ENCODE data around the gene DNASE2.

GRCh38 chr19:12912571-12912970 is 31.3 kb upstream of the DNASE2 start:
- TF ChIP-seq POLR2A (IDR thresholded peaks at IDR 0.05; ENCODE audit: low read length) (no peak), GATA1 (IDR thresholded peaks at IDR 0.05; ENCODE audit: low read depth, low read length) (no peak)
